Neural crest cell (in vitro differentiated cells): ENCODE measurements around the gene EID2B. TPM values are rescaled to one million over a fixed set of nuclear protein-coding genes. Genes with fewer than 3 reads are reported as not detected.
A peak's percentile ranks its signal among the peaks of the same experiment; 100 is the strongest.

Experiments
- DNase-seq: peaks from one replicate; pipeline ENCODE4 v3.0.0; 2021; ENCODE audit warnings: low read depth, mixed read lengths, low spot score
- H3K27ac Mint-ChIP-seq: one replicate; pipeline ENCODE4 v1.8.0; 2021; ENCODE audit warnings: mild to moderate bottlenecking, mixed read lengths; ENCODE audit not compliant: unreplicated experiment
- H3K27me3 Mint-ChIP-seq: 2 replicates; pipeline ENCODE4 v1.8.0; 2021; ENCODE audit warnings: low read depth, mild to moderate bottlenecking, mixed read lengths
- H3K36me3 Mint-ChIP-seq: 2 replicates; pipeline ENCODE4 v1.8.0; 2021; ENCODE audit warnings: low read depth, mild to moderate bottlenecking, mixed read lengths
- H3K4me1 Mint-ChIP-seq: 2 replicates; pipeline ENCODE4 v1.8.0; 2021; ENCODE audit warnings: mixed read lengths
- H3K4me3 Mint-ChIP-seq: one replicate; pipeline ENCODE4 v1.8.0; 2021; ENCODE audit warnings: mild to moderate bottlenecking, mixed read lengths
- H3K9me3 Mint-ChIP-seq: 2 replicates; pipeline ENCODE4 v1.8.0; 2021; ENCODE audit warnings: mixed read lengths
- total RNA-seq: library from RNA; stranded (reverse); gene quantifications from 2 replicates; pipeline ENCODE4 v1.2.1, GENCODE V29; 2021
- TF ChIP-seq, protein P1 (sequence below): fragments of 200-600 bp; sonication (generic); conservative IDR thresholded peaks from 2 replicates; pipeline ENCODE4 v1.5.0; 2021; ENCODE audit warnings: antibody characterized with exemption, mild to moderate bottlenecking

The EID2B gene
- total RNA-seq, 1 donor from 2014 or later, result 7.7 TPM

DNA sequence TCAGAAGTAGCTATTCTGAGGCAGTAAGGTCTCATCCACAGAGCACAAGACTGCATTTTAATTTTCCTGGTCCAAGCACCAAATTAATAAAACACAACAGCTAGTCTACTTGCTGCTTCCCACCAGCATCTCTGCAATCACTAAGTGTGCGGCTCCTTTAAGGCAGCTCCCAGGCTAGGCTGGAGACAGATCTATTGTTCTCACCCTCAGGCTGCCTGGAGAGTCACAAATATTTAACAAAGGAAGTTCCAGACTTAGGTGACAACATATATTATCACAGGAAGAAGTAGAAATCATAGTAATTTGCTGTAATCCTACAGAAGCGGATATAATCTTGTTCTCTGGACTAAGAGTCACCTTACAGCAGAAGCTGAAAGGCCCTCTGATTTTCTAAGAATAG, 9.6 kb upstream of the EID2B start:
- no peaks in the 10 kb centered on the region for H3K36me3 Mint-ChIP-seq
- H3K9me3 Mint-ChIP-seq, result no peaks in the 10 kb centered on the region
- TF ChIP-seq, protein P1, sequence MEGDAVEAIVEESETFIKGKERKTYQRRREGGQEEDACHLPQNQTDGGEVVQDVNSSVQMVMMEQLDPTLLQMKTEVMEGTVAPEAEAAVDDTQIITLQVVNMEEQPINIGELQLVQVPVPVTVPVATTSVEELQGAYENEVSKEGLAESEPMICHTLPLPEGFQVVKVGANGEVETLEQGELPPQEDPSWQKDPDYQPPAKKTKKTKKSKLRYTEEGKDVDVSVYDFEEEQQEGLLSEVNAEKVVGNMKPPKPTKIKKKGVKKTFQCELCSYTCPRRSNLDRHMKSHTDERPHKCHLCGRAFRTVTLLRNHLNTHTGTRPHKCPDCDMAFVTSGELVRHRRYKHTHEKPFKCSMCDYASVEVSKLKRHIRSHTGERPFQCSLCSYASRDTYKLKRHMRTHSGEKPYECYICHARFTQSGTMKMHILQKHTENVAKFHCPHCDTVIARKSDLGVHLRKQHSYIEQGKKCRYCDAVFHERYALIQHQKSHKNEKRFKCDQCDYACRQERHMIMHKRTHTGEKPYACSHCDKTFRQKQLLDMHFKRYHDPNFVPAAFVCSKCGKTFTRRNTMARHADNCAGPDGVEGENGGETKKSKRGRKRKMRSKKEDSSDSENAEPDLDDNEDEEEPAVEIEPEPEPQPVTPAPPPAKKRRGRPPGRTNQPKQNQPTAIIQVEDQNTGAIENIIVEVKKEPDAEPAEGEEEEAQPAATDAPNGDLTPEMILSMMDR, result no peak
- peak overlapping the region; percentile 81 for H3K4me3 Mint-ChIP-seq
- H3K4me1 Mint-ChIP-seq, result peaks cover 36% of the 10 kb centered on the region
- H3K27me3 Mint-ChIP-seq, result peaks cover 24% of the 10 kb centered on the region
- no peak overlapping the region for H3K27ac Mint-ChIP-seq
- no peak for DNase-seq

DNA sequence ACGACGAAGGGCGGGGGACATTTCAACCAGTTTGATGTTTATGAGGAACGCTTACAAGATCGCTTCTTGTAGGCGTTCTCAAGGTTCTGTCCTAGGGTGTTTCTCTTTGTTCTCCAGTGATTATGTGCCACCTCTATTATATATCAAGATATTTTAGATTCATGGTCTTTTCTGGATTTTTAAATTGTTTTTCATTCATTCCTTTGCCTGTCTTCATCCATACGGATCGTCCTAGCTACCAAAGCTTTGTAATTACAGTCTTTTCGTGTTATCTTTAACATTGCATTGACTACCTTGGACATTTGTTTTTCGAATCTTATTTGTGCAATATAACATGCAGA, 7.7 kb upstream of the EID2B start:
- H3K4me3 Mint-ChIP-seq, result peak overlapping the region; percentile 97
- H3K27ac Mint-ChIP-seq, result no peak overlapping the region
- peaks cover 44% of the 10 kb centered on the region for H3K4me1 Mint-ChIP-seq
- TF ChIP-seq, protein P1, result peak; percentile 5
- no peaks in the 10 kb centered on the region for H3K9me3 Mint-ChIP-seq
- peaks cover 12% of the 10 kb centered on the region for H3K27me3 Mint-ChIP-seq
- H3K36me3 Mint-ChIP-seq, result no peaks in the 10 kb centered on the region
- DNase-seq, result no peak

DNA sequence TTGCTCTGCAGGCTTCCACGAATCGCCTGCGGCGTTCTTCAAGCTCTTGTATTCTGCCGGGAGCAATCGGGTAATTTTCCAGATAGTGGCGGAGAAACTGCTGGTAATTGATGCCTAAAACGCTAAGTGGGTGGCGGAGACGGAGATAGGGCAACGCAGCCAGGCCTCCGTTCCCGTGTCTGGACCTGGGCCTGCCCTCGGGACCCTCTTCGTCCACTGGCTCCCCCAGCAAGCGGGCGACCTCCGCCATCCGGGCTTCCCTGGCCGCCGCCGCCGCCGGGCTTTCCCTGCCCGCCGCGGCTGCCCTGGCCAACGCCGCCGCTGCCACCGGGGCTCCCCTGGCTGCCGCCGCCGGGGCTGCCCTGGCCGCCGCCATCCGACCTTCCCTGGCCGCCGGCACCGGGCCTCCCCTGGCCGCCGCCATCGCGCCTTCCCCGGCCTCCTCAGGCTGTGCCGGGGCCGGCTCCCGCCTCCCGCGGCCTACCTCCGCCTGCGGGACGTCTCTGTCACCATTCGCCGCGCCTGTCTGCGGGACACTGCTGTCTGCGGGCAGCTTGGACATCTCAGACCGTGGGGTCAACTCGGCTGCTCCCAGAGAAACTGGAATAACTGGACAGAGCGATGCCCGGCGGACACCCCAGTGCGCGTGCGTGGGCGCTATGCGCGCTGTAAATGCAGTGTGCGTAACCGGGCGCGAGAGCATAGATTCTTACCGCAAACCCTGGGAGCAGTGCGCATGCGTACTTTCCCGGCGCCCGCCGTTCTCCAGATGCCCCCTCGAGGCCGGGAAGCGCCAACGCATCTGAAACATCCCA, 7.1 kb upstream of the EID2B start, which contains the start of gene EID2:
EID2 (minus strand) TSS at position 644 of the 815 bp plus-strand sequence; CDS start at position 562, 82 bp downstream.
- H3K36me3 Mint-ChIP-seq, result no peaks in the 10 kb centered on the region
- TF ChIP-seq, protein P1, result peak; percentile 77
- peak within 1 kb of the TSS; percentile 96 for H3K27ac Mint-ChIP-seq
- H3K9me3 Mint-ChIP-seq, result no peaks in the 10 kb centered on the region
- peaks cover 9% of the 10 kb centered on the region for H3K27me3 Mint-ChIP-seq
- peaks cover 44% of the 10 kb centered on the region for H3K4me1 Mint-ChIP-seq
- DNase-seq, result peak; percentile 97
- H3K4me3 Mint-ChIP-seq, result peak within 1 kb of the TSS; percentile 97

DNA sequence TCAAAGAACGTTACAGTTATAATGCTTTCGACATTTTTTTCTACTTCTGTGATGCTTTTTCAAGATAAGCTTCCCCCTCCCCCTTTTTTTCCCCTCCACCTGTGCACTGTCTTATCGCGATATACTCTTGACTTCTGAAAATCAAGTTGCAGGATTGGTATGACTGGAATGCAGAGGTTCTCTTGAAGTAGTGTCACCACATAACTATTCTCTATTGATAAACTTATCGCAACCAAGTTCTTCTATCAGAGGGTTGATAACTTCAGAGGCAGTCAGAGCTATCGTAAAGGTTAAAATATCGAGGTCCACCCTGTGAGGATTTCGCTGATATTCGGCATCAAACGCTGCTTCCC, 6.5 kb upstream of the EID2B start:
- H3K4me1 Mint-ChIP-seq, result peaks cover 44% of the 10 kb centered on the region
- peak overlapping the region; percentile 96 for H3K4me3 Mint-ChIP-seq
- TF ChIP-seq, protein P1, result no peak
- DNase-seq, result no peak
- H3K9me3 Mint-ChIP-seq, result no peaks in the 10 kb centered on the region
- H3K27me3 Mint-ChIP-seq, result peaks cover 6% of the 10 kb centered on the region
- H3K27ac Mint-ChIP-seq, result peak overlapping the region; percentile 65
- H3K36me3 Mint-ChIP-seq, result no peaks in the 10 kb centered on the region

DNA sequence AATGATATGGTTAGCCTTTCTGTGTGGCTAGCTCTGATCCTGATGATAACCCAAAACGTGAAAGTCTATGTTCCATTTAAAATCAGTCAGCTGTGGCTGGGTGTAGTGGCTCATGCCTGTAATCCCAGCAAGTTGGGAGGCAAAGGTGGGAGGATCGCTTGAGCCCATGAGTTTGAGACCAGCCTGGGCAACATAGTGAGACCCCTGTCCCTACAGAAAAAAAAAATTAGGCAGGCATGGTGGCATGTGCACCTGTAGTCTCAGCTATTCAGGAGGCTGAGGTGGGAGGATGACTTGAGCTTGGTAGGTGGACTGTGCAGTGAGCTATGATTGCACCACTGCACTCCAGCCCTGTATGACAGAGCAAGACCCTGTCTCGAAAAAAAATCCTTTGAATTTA, 1.1 kb upstream of the EID2B start:
- Mint-ChIP-seq H3K4me3 (no peak overlapping the region), H3K4me1 (peaks cover 40% of the 10 kb centered on the region), H3K27me3 (no peaks in the 10 kb centered on the region), H3K36me3 (no peaks in the 10 kb centered on the region), H3K9me3 (no peaks in the 10 kb centered on the region), H3K27ac (no peak overlapping the region)
- no peak for DNase-seq
- TF ChIP-seq, protein P1, result no peak
